Peyer's patch (tissue), 4 donors: ENCODE measurements around the gene REC8.

Experiments
- CTCF ChIP-seq, 6 experiments: fragments of 450-650 bp in 4 of 6; fragments of 200-600 bp in 2 of 6; sonication (generic) in 1 of 6; IDR thresholded peaks; one replicate each; pipeline ENCODE4 v1.5.1; 2017 to 2019; ENCODE audit warnings: antibody characterized with exemption in 6 of 6, mild to moderate bottlenecking in 3 of 6, moderate library complexity in 1 of 6
- POLR2A ChIP-seq, 2 donors: fragments of 450-650 bp; IDR thresholded peaks; one replicate each; pipeline ENCODE4 v1.5.1; 2017; ENCODE audit warnings: antibody characterized with exemption in 2 of 2, mild to moderate bottlenecking in 2 of 2, moderate library complexity in 2 of 2

DNA sequence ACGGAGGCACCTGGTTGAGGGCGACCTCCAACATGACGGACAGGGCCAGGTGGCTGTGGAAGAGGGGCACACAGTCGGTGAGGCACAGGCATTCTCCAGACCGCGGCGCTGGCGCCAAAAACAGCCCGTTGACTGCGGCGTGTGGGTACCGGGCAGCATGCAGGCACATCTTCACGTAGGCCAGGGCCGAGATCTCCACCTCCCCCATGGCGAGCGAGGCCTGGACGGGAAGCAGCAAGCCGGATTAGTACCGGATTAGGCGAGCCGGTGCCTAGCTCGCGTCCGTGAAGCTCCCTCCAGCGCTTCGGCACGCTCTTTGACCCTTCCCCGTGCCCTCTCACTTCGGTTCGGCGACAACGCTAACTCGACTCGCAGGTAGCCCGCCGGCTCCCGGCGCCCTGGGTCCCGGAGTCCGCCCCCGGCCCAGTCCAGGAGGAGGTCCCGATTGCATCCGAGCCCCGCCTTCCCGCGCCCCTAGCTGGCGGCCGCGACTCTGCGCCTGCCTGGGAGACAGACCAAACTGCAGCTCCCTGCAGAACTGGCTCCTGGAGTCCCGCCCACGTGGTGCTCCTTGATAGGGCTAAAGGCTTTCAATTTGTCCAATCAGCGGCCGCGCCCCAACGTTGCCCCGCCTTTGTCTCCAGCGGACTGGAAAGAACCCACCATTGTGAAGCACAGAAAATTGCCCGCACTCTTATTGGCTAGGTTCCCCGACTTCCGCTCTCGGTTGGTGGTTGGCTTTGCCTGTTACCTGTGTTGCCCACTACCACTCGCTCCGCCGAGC lies 30.6 kb upstream of the REC8 start, which contains the start of gene EMC9:
- TF ChIP-seq CTCF (IDR thresholded peaks at IDR 0.05) (peak; percentile 50 to 91 (median 75)), POLR2A (IDR thresholded peaks at IDR 0.05) (peak; percentile 58 to 92)
